Mesenchymal stem cell (in vitro differentiated cells and primary cell): ENCODE measurements around the gene SNAP47.

ENCODE experiments used
- DNase-seq: peaks from one replicate; pipeline ENCODE4 v3.0.0-alpha.2; 2013
- H2AFZ ChIP-seq: one replicate; pipeline ENCODE4 v1.6.1; 2013; ENCODE audit warnings: low read depth, mild to moderate bottlenecking, control low read depth, inconsistent platforms, low read length, moderate library complexity
- H2AK5ac ChIP-seq: 2 replicates; pipeline ENCODE4 v1.6.1; 2013; ENCODE audit warnings: low read length, moderate library complexity, mild to moderate bottlenecking, inconsistent platforms; ENCODE audit not compliant: severe bottlenecking
- H2BK120ac ChIP-seq: one replicate; pipeline ENCODE4 v1.6.1; 2013; ENCODE audit warnings: low read depth, mild to moderate bottlenecking, inconsistent platforms, low read length, moderate library complexity
- H2BK12ac ChIP-seq, 2 experiments: one replicate each; pipeline ENCODE4 v1.6.1; 2013; ENCODE audit warnings: inconsistent platforms in 2 of 2, low read length in 2 of 2, mild to moderate bottlenecking in 2 of 2, moderate library complexity in 2 of 2, control low read depth in 1 of 2
- H2BK15ac ChIP-seq: one replicate; pipeline ENCODE4 v1.6.1; 2013; ENCODE audit warnings: mild to moderate bottlenecking, low read depth, inconsistent platforms; ENCODE audit not compliant: poor library complexity, severe bottlenecking
- H2BK5ac ChIP-seq: 2 replicates; pipeline ENCODE4 v1.6.1; 2013; ENCODE audit warnings: low read depth, mild to moderate bottlenecking, low read length, control low read depth, inconsistent platforms; ENCODE audit not compliant: poor library complexity, severe bottlenecking
- H3K14ac ChIP-seq, 2 experiments: one replicate each; pipeline ENCODE4 v1.6.1; 2013; ENCODE audit warnings: inconsistent platforms in 2 of 2, low read length in 2 of 2, control low read depth in 1 of 2, mild to moderate bottlenecking in 1 of 2, moderate library complexity in 1 of 2
- H3K18ac ChIP-seq, 2 experiments: one replicate each; pipeline ENCODE4 v1.6.1; 2013; ENCODE audit warnings: inconsistent platforms in 2 of 2, low read length in 2 of 2, control low read depth in 1 of 2, low read depth in 1 of 2, mild to moderate bottlenecking in 1 of 2
- H3K23ac ChIP-seq, 2 experiments: one replicate each; pipeline ENCODE4 v1.6.1; 2013; ENCODE audit warnings: inconsistent platforms in 2 of 2, low read length in 2 of 2, mild to moderate bottlenecking in 2 of 2, moderate library complexity in 2 of 2, control low read depth in 1 of 2
- H3K27ac ChIP-seq: 2 replicates; pipeline ENCODE4 v1.5.1; 2013; ENCODE audit warnings: mild to moderate bottlenecking, moderate library complexity, low read length, control low read depth, inconsistent platforms; ENCODE audit not compliant: poor library complexity, severe bottlenecking
- H3K27me3 ChIP-seq, 2 experiments: 2 replicates each; pipeline versions ENCODE4 v1.6.1 to v1.7.0; 2013; ENCODE audit warnings: low read length in 2 of 2, mild to moderate bottlenecking in 2 of 2, moderate library complexity in 2 of 2, control low read depth in 1 of 2, inconsistent platforms in 1 of 2; ENCODE audit not compliant: control insufficient read depth in 1 of 2, insufficient read depth in 1 of 2
- H3K36me3 ChIP-seq, 2 experiments: 2 replicates each; pipeline versions ENCODE4 v1.6.1 to v1.7.0; 2013; ENCODE audit warnings: low read length in 2 of 2, control low read depth in 1 of 2, inconsistent platforms in 1 of 2, low read depth in 1 of 2, mild to moderate bottlenecking in 1 of 2; ENCODE audit not compliant: insufficient read depth in 2 of 2, control insufficient read depth in 1 of 2
- H3K4ac ChIP-seq, 2 experiments: one replicate each; pipeline ENCODE4 v1.6.1; 2013; ENCODE audit warnings: inconsistent platforms in 2 of 2, low read length in 2 of 2, mild to moderate bottlenecking in 2 of 2, moderate library complexity in 2 of 2, control low read depth in 1 of 2, low read depth in 1 of 2
- H3K4me1 ChIP-seq: 2 replicates; pipeline ENCODE4 v1.6.1; 2013; ENCODE audit warnings: low read depth, low read length, control low read depth; ENCODE audit not compliant: control insufficient read depth, insufficient read depth
- H3K4me2 ChIP-seq: 2 replicates; pipeline ENCODE4 v1.6.1; 2013; ENCODE audit warnings: low read length, mild to moderate bottlenecking, inconsistent platforms; ENCODE audit not compliant: poor library complexity, severe bottlenecking
- H3K4me3 ChIP-seq, 2 experiments: 2 replicates each; pipeline versions ENCODE4 v1.5.1 to v1.7.0; 2013; ENCODE audit warnings: low read length in 2 of 2, mild to moderate bottlenecking in 2 of 2, control low read depth in 1 of 2, low read depth in 1 of 2; ENCODE audit not compliant: insufficient read depth in 1 of 2
- H3K79me1 ChIP-seq: replicated peaks from 2 replicates; pipeline ENCODE4 v1.6.1; 2013; ENCODE audit warnings: mild to moderate bottlenecking, control low read depth, low read length, inconsistent platforms; ENCODE audit not compliant: poor library complexity, severe bottlenecking
- H3K9ac ChIP-seq: 2 replicates; pipeline ENCODE4 v1.7.0; 2013; ENCODE audit warnings: mild to moderate bottlenecking, low read length, moderate library complexity
- H3K9me3 ChIP-seq: 2 replicates; pipeline ENCODE4 v1.7.0; 2013; ENCODE audit warnings: mild to moderate bottlenecking, low read length; ENCODE audit not compliant: control insufficient read depth
- H4K8ac ChIP-seq: one replicate; pipeline ENCODE4 v1.6.1; 2013; ENCODE audit warnings: inconsistent platforms, mild to moderate bottlenecking, low read length, moderate library complexity
- H4K91ac ChIP-seq: one replicate; pipeline ENCODE4 v1.6.1; 2013; ENCODE audit warnings: mild to moderate bottlenecking, low read length, inconsistent platforms
- WGBS: methylation state at CpG from one replicate; pipeline ENCODE4 v1.1.7; 2013; ENCODE audit warnings: mixed read lengths; 5-methylcytosine and 5-hydroxymethylcytosine counted together

Gene SNAP47

DNA sequence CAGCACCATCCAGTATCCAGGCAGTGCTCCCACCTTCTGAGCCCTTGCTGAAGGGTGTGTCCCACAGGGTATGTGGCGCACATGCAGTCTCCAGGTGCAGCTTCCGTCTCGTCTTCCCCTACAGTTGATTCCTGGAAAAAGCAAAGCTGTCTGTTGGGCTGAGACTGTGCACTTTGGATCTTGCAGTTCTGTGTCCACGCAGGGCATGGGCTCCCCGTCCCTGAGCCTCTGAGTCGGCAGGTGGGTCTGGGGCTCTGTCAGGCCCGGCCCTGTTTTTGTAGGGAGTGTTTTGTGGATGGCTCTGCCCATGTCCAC lies 32.8 kb downstream of the SNAP47 start:
- Histone ChIP-seq H3K23ac (no peak overlapping the region), H3K27me3 (no peaks in the 10 kb centered on the region), H2BK12ac (no peak overlapping the region), H4K91ac (no peak overlapping the region), H3K27ac (no peak overlapping the region), H3K9ac (no peak overlapping the region), H3K4ac (no peak overlapping the region), H3K79me1 (peaks cover 46% of the 10 kb centered on the region), H3K4me3 (no peak overlapping the region), H3K4me2 (no peak overlapping the region), H2AK5ac (no peak overlapping the region), H3K9me3 (no peaks in the 10 kb centered on the region), H3K4me1 (peaks cover 36% of the 10 kb centered on the region), H2BK15ac (no peak overlapping the region), H4K8ac (no peak overlapping the region), H2AFZ (no peak overlapping the region), H2BK5ac (no peak overlapping the region), H3K14ac (no peak overlapping the region), H3K36me3 (peaks cover 49 to 69% of the 10 kb centered on the region in 2 experiments), H3K18ac (no peak overlapping the region), H2BK120ac (no peak overlapping the region)
- WGBS: 97% methylated on average over 7 of the region's 7 CpGs
- DNase-seq: no peak

DNA sequence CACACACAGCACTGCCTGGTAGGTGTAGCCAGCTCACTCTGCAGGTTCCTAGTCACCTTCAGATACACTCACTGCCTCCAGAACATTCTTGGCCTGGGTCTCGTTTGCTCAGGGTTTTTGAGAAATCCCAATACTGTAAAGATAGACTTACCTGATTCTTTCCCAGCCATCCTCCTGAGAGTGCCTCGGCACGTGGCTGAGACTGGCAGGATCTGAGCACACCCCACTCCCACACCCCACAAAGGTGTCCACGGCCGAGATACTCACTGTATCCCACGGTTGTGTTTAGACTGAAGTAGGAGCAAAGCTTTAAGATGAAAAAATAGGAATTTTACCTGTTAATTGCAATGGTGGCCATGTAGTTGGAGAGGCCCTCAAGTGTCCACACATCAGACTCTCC lies 33.4 kb downstream of the SNAP47 start:
- Histone ChIP-seq H2AFZ (no peak overlapping the region), H3K9me3 (no peaks in the 10 kb centered on the region), H2BK12ac (no peak overlapping the region), H3K9ac (no peak overlapping the region), H2BK5ac (no peak overlapping the region), H3K18ac (no peak overlapping the region), H3K4ac (no peak overlapping the region), H3K14ac (no peak overlapping the region), H3K23ac (no peak overlapping the region), H2BK15ac (no peak overlapping the region), H3K79me1 (peaks cover 44% of the 10 kb centered on the region), H3K4me2 (no peak overlapping the region), H3K36me3 (peaks cover 49 to 65% of the 10 kb centered on the region in 2 experiments), H2BK120ac (no peak overlapping the region), H2AK5ac (no peak overlapping the region), H4K8ac (no peak overlapping the region), H3K27me3 (no peaks in the 10 kb centered on the region), H4K91ac (no peak overlapping the region), H3K27ac (no peak overlapping the region), H3K4me1 (peaks cover 33% of the 10 kb centered on the region), H3K4me3 (no peak overlapping the region)
- DNase-seq: no peak
- WGBS: 97% methylated on average over 6 of the region's 6 CpGs

DNA sequence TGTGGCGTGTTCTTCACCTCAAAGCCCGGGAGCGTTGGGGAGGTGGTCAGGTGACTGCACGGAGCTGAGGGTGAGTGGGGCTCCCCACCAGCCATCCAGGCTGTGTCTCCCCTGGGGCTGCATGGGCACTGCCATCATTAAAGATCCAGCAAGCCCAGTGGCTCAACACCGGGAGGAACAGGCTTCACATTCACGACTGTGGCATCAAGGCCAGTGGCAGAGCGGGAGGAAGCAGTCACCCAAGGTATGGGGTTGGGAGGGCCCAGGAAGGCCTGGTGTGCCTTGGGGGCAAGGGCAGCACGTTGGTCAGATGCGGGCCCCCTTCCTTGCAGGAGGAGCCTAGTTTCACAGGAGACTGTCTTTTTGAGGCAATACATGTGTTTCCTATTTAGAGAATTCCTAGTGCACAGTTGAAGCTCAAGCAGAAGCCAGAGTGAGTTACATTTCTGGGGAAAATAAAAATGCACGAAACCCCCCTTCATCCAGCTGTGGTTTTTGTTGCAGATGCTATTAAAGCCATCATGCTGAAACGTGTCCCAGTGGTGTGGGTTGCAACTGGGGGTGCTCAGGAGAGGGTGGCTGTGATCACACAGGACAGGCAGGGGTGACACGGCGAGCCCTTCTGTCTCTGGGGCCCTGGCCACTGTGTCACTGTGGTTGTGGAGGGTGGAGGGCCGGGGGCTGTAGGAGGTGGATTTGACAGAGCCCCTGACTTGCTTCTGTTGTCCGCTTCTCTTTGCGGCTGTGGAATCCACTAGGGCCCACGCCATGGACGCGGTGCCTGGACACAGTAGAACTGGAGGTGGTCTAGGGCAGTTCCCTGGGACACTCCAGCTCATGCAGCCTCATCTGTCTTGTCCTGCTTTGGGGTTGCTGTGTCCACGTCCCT lies 34.1 kb downstream of the SNAP47 start:
- Histone ChIP-seq H2BK120ac (no peak overlapping the region), H2BK12ac (no peak overlapping the region), H3K4ac (no peak overlapping the region), H2AK5ac (no peak overlapping the region), H4K91ac (no peak overlapping the region), H3K4me2 (no peak overlapping the region), H3K27me3 (no peaks in the 10 kb centered on the region), H3K4me1 (peaks cover 32% of the 10 kb centered on the region), H3K36me3 (peaks cover 55 to 66% of the 10 kb centered on the region in 2 experiments), H3K27ac (no peak overlapping the region), H3K79me1 (peaks cover 46% of the 10 kb centered on the region), H3K18ac (no peak overlapping the region), H3K14ac (no peak overlapping the region), H3K9me3 (no peaks in the 10 kb centered on the region), H2AFZ (no peak overlapping the region), H3K9ac (no peak overlapping the region), H3K23ac (no peak overlapping the region), H4K8ac (no peak overlapping the region), H2BK15ac (no peak overlapping the region), H3K4me3 (no peak overlapping the region), H2BK5ac (no peak overlapping the region)
- no peak for DNase-seq
- WGBS: 96% methylated on average over 20 of the region's 20 CpGs

DNA sequence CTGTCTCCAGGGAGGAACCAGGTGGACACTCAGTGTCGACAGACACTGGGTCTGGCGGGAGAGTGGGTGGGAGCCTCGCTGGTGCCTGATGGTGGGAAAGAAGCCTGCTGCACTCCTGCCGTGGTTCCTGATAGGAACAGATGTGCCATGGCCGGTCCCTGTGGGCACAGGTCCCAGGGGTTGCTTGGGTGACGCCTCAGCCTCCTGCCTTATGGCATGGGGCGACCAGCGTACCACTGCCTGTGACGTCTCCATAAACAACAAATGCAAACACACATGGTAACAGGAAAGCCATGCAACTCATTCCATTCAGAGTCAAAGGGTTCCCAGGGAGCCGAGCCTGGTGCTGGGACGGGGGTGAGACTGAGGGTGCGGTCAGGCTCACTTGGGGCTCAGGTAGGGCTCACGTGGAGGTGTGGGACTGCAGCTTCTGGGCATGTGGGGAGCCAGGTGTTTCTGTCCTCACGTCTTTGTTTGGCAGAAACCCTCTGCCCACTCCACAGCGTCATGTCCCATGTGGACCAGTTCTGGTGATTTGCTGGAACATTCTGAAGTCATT lies 34.8 kb downstream of the SNAP47 start:
- Histone ChIP-seq H3K18ac (no peak overlapping the region), H3K14ac (no peak overlapping the region), H3K9ac (no peak overlapping the region), H3K4ac (no peak overlapping the region), H2AK5ac (no peak overlapping the region), H2BK15ac (no peak overlapping the region), H2BK5ac (no peak overlapping the region), H2BK120ac (no peak overlapping the region), H3K27me3 (no peaks in the 10 kb centered on the region), H3K4me1 (peaks cover 37% of the 10 kb centered on the region), H3K23ac (no peak overlapping the region), H3K27ac (no peak overlapping the region), H3K36me3 (peaks cover 55 to 69% of the 10 kb centered on the region in 2 experiments), H4K8ac (no peak overlapping the region), H3K4me2 (no peak overlapping the region), H4K91ac (no peak overlapping the region), H3K4me3 (no peak overlapping the region), H3K79me1 (peaks cover 44% of the 10 kb centered on the region), H3K9me3 (no peaks in the 10 kb centered on the region), H2BK12ac (no peak overlapping the region), H2AFZ (no peak overlapping the region)
- DNase-seq: no peak
- WGBS: 94% methylated on average over 14 of the region's 15 CpGs
